HCT116 (cell line): ENCODE data around the gene ADORA1. TPM values are rescaled to one million over a fixed set of nuclear protein-coding genes. Genes with fewer than 3 reads are reported as not detected.

Experiments
- ATAC-seq: fragments of 200-7000 bp; cut with Tn5 transposase; 2 replicates; pipeline ENCODE4 v1.9.1; 2020; ENCODE audit warnings: mild to moderate bottlenecking, moderate library complexity
- BruUV-seq: library from RNA; stranded (reverse); fragments of 400-500 nt; replicated peaks from 2 replicates; lab custom pipeline; 2021; lab: Mats Ljungman, UMichigan
- CTCF ChIA-PET: fragments of 300-600 bp; sonication (Branson Sonifier 250); formaldehyde crosslinking; loops from one replicate; lab custom pipeline; 2021; ENCODE audit warnings: antibody characterized with exemption; lab: Charles Lee
- POLR2A ChIA-PET: fragments of 300-600, 350-600 bp; sonication (Branson Sonifier 250); formaldehyde crosslinking; loops from one replicate; lab custom pipeline; 2021; ENCODE audit warnings: antibody characterized with exemption; lab: Charles Lee
- RAD21 ChIA-PET, 2 experiments: fragments of 300-600 bp; sonication (Branson Sonifier 250); formaldehyde crosslinking; loops; one replicate each; lab custom pipeline; 2023; ENCODE audit warnings: low total read pairs in 2 of 2; ENCODE audit not compliant: uncharacterized antibody in 2 of 2, unreplicated experiment in 2 of 2, low non-redundant PET in 1 of 2; lab: Charles Lee
- DNase-seq: peaks from one replicate; pipeline ENCODE4 v3.0.0-alpha.2; 2010; ENCODE audit warnings: low read depth, low spot score
- H2AFZ ChIP-seq: fragments of 200-600 bp; shearing (Covaris generic), sonication (generic); 2 replicates; pipeline ENCODE4 v1.6.1; 2017; ENCODE audit warnings: low read depth, mixed run types, mixed read lengths, antibody characterized with exemption, low read length; ENCODE audit not compliant: poor library complexity, severe bottlenecking
- H3K27ac ChIP-seq: 2 replicates; pipeline ENCODE4 v1.5.1; 2012; ENCODE audit warnings: low read depth, low read length
- H3K27me3 ChIP-seq: fragments of 200-600 bp; sonication (generic); 2 replicates; pipeline ENCODE4 v1.6.1; 2016; ENCODE audit warnings: mixed run types, low read length, mixed read lengths; ENCODE audit not compliant: insufficient read depth
- H3K36me3 ChIP-seq, 2 experiments: fragments of 200-500 bp in 1 of 2; fragments of 200-600 bp in 1 of 2; sonication (Bioruptor generic) in 1 of 2; sonication (generic) in 1 of 2; 2 replicates each; pipeline versions ENCODE4 v1.5.1 to v1.6.1; 2014 to 2016; ENCODE audit warnings: low read length in 2 of 2, inconsistent platforms in 1 of 2, mixed read lengths in 1 of 2, mixed run types in 1 of 2; ENCODE audit not compliant: insufficient read depth in 2 of 2, control insufficient read depth in 1 of 2
- H3K4me1 ChIP-seq, 2 experiments: fragments of 200-600 bp in 1 of 2; sonication (generic) in 1 of 2; 2 replicates each; pipeline versions ENCODE4 v1.5.1 to v1.6.1; 2012 to 2017; ENCODE audit warnings: low read length in 2 of 2, inconsistent platforms in 1 of 2, mild to moderate bottlenecking in 1 of 2, mixed read lengths in 1 of 2, mixed run types in 1 of 2, moderate library complexity in 1 of 2; ENCODE audit not compliant: insufficient read depth in 2 of 2, control insufficient read depth in 1 of 2
- H3K4me2 ChIP-seq: fragments of 200-600 bp; sonication (generic); 2 replicates; pipeline ENCODE4 v1.6.1; 2017; ENCODE audit warnings: mixed run types, low read length, mixed read lengths
- H3K4me3 ChIP-seq, 2 experiments: fragments of 200-600 bp in 1 of 2; sonication (generic) in 1 of 2; replicated peaks in 1 of 2; 2 replicates each; pipeline ENCODE4 v1.5.1; 2011 to 2016; ENCODE audit warnings: low read length in 2 of 2, control low read depth in 1 of 2, low read depth in 1 of 2, mild to moderate bottlenecking in 1 of 2, mixed read lengths in 1 of 2, mixed run types in 1 of 2
- H3K79me2 ChIP-seq: fragments of 200-600 bp; sonication (generic); 2 replicates; pipeline ENCODE4 v1.6.1; 2017; ENCODE audit warnings: mild to moderate bottlenecking, mixed run types, low read length, moderate library complexity, mixed read lengths; ENCODE audit not compliant: insufficient read depth
- H3K9ac ChIP-seq: fragments of 200-600 bp; sonication (generic); 2 replicates; pipeline ENCODE4 v1.6.1; 2016; ENCODE audit warnings: low read length, mixed read lengths
- H3K9me2 ChIP-seq: fragments of 200-600 bp; sonication (generic), shearing (Covaris generic); 2 replicates; pipeline ENCODE4 v1.6.1; 2017; ENCODE audit warnings: mixed run types, mild to moderate bottlenecking, moderate library complexity; ENCODE audit not compliant: insufficient read depth
- H3K9me3 ChIP-seq, 2 experiments: fragments of 200-500 bp in 1 of 2; fragments of 200-600 bp in 1 of 2; sonication (Bioruptor generic) in 1 of 2; sonication (generic) in 1 of 2; 2 replicates each; pipeline ENCODE4 v1.6.1; 2014 to 2017; ENCODE audit warnings: low read length in 2 of 2, mixed read lengths in 2 of 2, inconsistent platforms in 1 of 2, low read depth in 1 of 2, mild to moderate bottlenecking in 1 of 2, mixed run types in 1 of 2, moderate library complexity in 1 of 2; ENCODE audit not compliant: control insufficient read depth in 1 of 2, insufficient read depth in 1 of 2
- H4K20me1 ChIP-seq: fragments of 200-600 bp; sonication (generic), shearing (Covaris generic); 2 replicates; pipeline ENCODE4 v1.6.1; 2017; ENCODE audit warnings: mixed run types, mild to moderate bottlenecking, moderate library complexity; ENCODE audit not compliant: insufficient read depth
- CEBPB ChIP-seq: IDR thresholded peaks from 2 replicates; pipeline ENCODE4 v1.6.1; 2012; ENCODE audit warnings: low read depth
- EGR1 ChIP-seq: IDR thresholded peaks from 2 replicates; pipeline ENCODE4 v1.6.1; 2012; ENCODE audit warnings: low read depth
- ELF1 ChIP-seq: IDR thresholded peaks from 2 replicates; pipeline ENCODE4 v1.6.1; 2012; ENCODE audit warnings: low read depth, borderline replicate concordance
- EZH2 ChIP-seq: fragments of 200-600 bp; sonication (generic); IDR thresholded peaks from 2 replicates; pipeline ENCODE4 v1.6.1; 2017; ENCODE audit warnings: antibody characterized with exemption, mixed run types
- FOSL1 ChIP-seq: IDR thresholded peaks from 2 replicates; pipeline ENCODE4 v1.6.1; 2012; ENCODE audit warnings: low read depth
- JUND ChIP-seq: IDR thresholded peaks from 2 replicates; pipeline ENCODE4 v1.6.1; 2012
- RAD21 ChIP-seq: IDR thresholded peaks from 2 replicates; pipeline ENCODE4 v1.6.1; 2012; ENCODE audit warnings: low read depth, mild to moderate bottlenecking
- SIN3A ChIP-seq: IDR thresholded peaks from 2 replicates; pipeline ENCODE4 v1.6.1; 2012; ENCODE audit warnings: low read depth
- SP1 ChIP-seq: IDR thresholded peaks from 2 replicates; pipeline ENCODE4 v1.6.1; 2012; ENCODE audit warnings: low read depth
- TCF7L2 ChIP-seq: IDR thresholded peaks from 2 replicates; pipeline ENCODE4 v1.7.0; 2011; ENCODE audit warnings: borderline replicate concordance, inconsistent platforms; ENCODE audit not compliant: insufficient read depth, insufficient read length; ENCODE audit errors: extremely low read depth
- YY1 ChIP-seq: IDR thresholded peaks from 2 replicates; pipeline ENCODE4 v1.6.1; 2011; ENCODE audit warnings: low read length, low read depth, moderate library complexity, mild to moderate bottlenecking; ENCODE audit not compliant: insufficient replicate concordance; ENCODE audit errors: extremely low read depth
- ZFX ChIP-seq: fragments of 450-650 bp; IDR thresholded peaks from 2 replicates; pipeline ENCODE4 v1.6.1; 2017
- intact Hi-C: fragments of 100-400 bp; cut with micrococcal nuclease; formaldehyde crosslinking; loops from 2 replicates; pipeline ENCODE4 v1.10.0; 2022
- total RNA-seq: library from RNA; stranded (reverse); gene quantifications from one replicate; pipeline ENCODE4 v1.2.1, GENCODE V29; 2021; ENCODE audit not compliant: unreplicated experiment
- TF ChIP-seq, protein P1 (sequence below): IDR thresholded peaks from 2 replicates; pipeline ENCODE4 v1.6.1; 2012
- TF ChIP-seq, protein P2 (sequence below): IDR thresholded peaks from 2 replicates; pipeline ENCODE4 v1.6.1; 2012
- TF ChIP-seq, protein P3 (sequence below): IDR thresholded peaks from 2 replicates; pipeline ENCODE4 v1.6.1; 2012; ENCODE audit warnings: low read depth
- TF ChIP-seq, protein P4 (sequence below), 3 experiments: fragments of 200-600 bp in 1 of 3; sonication (generic) in 1 of 3; IDR thresholded peaks in 2 of 3; conservative IDR thresholded peaks in 1 of 3; 2 replicates each; pipeline ENCODE4 v1.5.1; 2012 to 2017; ENCODE audit warnings: low read depth in 2 of 3, low read length in 2 of 3, antibody characterized with exemption in 1 of 3, borderline replicate concordance in 1 of 3, control low read depth in 1 of 3, mild to moderate bottlenecking in 1 of 3, mixed read lengths in 1 of 3, mixed run types in 1 of 3, moderate library complexity in 1 of 3; ENCODE audit not compliant: insufficient read depth in 1 of 3

ADORA1 gene
- total RNA-seq, 1 experiment from 2014 or later, result 2.8 TPM

DNA sequence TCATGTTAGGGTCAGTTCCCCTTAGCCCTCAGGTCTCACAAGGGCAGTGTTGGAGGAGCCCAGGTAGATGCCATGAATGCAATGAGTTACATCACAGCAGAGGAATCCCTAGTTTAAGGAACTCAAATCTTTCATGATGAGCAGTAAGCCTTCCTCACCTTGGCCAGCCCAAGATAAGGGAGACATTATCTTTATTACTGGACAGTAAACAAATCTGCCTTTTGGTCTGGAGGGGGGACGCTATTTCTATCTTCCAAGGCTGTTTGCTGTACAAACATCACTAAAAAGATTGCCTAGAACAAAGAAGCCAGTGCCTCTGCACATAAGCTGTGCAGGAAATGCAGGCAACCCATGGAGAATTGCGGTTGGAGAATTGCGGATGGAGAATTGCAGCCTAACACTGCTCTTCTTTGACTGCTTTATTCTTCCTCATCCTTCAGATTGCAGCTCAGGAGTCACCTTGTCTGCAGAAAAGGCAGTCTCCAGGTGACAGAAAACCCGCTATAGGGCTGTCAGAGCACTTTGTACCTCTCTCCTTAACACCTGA is 61.2 kb downstream of the ADORA1 start:
- no peak overlapping the region for H3K9ac ChIP-seq
- DNase-seq, result no peak
- H3K27ac ChIP-seq, result no peak overlapping the region
- H4K20me1 ChIP-seq, result no peaks in the 10 kb centered on the region
- ChIA-PET POLR2A (no interaction called here), CTCF (no interaction called here), RAD21 (no interaction called here)
- H3K4me3 ChIP-seq, result no peak overlapping the region
- no peak for ATAC-seq
- intact Hi-C loops, result no loop called here
- no peaks in the 10 kb centered on the region for H3K36me3 ChIP-seq
- no peaks in the 10 kb centered on the region for H3K9me3 ChIP-seq
- no peaks in the 10 kb centered on the region for H3K27me3 ChIP-seq
- BruUV-seq, result no TSS peak
- no peaks in the 10 kb centered on the region for H3K9me2 ChIP-seq
- no peak overlapping the region for H3K4me2 ChIP-seq
- no peak for TF ChIP-seq TCF7L2
- TF ChIP-seq SIN3A, result no peak
- no peak for TF ChIP-seq RAD21
- TF ChIP-seq, protein P1, sequence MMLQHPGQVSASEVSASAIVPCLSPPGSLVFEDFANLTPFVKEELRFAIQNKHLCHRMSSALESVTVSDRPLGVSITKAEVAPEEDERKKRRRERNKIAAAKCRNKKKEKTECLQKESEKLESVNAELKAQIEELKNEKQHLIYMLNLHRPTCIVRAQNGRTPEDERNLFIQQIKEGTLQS, result no peak
- TF ChIP-seq, all 23 proteins: peak for 0
- Histone ChIP-seq H3K79me2 (no peaks in the 10 kb centered on the region), H2AFZ (no peak overlapping the region), H3K4me1 (peaks cover 0 to 24% of the 10 kb centered on the region in 2 experiments; a peak in 2 of 4 replicates)

DNA sequence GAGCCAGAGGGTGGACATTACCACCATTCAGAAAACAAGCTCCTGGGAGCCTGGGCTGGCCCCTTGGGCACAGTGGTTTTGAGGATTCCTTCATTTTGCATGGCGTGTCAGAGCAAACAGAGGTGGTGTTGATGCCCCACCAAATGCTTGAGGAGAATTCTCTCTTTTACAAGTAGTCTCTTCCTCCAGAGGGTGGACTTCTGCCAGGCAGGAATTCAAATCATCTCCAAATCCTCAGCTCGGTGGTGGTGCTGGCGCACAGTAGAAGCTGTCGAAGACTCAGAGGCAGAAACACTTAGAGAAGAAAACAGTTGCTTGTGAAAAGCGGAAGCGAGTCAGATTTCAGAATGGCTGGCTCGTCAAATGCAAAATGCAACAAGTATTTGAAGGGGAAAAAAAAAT is 62.4 kb downstream of the ADORA1 start:
- ChIA-PET CTCF (interaction anchor here (1.3 kb wide), 1 partner anchor 64 kb away, joined by 3 read pairs; no protein-coding TSS in a partner anchor), RAD21 (no interaction called here)
- intact Hi-C loops, result no loop called here
- TF ChIP-seq JUND (no peak), EGR1 (no peak), SP1 (no peak), ZFX (no peak), ELF1 (no peak), EZH2 (no peak), FOSL1 (no peak), CEBPB (no peak), YY1 (no peak)
- TF ChIP-seq, protein P1, result no peak
- TF ChIP-seq, protein P2, sequence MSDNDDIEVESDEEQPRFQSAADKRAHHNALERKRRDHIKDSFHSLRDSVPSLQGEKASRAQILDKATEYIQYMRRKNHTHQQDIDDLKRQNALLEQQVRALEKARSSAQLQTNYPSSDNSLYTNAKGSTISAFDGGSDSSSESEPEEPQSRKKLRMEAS, result no peak
- TF ChIP-seq, protein P3, sequence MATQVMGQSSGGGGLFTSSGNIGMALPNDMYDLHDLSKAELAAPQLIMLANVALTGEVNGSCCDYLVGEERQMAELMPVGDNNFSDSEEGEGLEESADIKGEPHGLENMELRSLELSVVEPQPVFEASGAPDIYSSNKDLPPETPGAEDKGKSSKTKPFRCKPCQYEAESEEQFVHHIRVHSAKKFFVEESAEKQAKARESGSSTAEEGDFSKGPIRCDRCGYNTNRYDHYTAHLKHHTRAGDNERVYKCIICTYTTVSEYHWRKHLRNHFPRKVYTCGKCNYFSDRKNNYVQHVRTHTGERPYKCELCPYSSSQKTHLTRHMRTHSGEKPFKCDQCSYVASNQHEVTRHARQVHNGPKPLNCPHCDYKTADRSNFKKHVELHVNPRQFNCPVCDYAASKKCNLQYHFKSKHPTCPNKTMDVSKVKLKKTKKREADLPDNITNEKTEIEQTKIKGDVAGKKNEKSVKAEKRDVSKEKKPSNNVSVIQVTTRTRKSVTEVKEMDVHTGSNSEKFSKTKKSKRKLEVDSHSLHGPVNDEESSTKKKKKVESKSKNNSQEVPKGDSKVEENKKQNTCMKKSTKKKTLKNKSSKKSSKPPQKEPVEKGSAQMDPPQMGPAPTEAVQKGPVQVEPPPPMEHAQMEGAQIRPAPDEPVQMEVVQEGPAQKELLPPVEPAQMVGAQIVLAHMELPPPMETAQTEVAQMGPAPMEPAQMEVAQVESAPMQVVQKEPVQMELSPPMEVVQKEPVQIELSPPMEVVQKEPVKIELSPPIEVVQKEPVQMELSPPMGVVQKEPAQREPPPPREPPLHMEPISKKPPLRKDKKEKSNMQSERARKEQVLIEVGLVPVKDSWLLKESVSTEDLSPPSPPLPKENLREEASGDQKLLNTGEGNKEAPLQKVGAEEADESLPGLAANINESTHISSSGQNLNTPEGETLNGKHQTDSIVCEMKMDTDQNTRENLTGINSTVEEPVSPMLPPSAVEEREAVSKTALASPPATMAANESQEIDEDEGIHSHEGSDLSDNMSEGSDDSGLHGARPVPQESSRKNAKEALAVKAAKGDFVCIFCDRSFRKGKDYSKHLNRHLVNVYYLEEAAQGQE, result no peak
- TF ChIP-seq, protein P4, sequence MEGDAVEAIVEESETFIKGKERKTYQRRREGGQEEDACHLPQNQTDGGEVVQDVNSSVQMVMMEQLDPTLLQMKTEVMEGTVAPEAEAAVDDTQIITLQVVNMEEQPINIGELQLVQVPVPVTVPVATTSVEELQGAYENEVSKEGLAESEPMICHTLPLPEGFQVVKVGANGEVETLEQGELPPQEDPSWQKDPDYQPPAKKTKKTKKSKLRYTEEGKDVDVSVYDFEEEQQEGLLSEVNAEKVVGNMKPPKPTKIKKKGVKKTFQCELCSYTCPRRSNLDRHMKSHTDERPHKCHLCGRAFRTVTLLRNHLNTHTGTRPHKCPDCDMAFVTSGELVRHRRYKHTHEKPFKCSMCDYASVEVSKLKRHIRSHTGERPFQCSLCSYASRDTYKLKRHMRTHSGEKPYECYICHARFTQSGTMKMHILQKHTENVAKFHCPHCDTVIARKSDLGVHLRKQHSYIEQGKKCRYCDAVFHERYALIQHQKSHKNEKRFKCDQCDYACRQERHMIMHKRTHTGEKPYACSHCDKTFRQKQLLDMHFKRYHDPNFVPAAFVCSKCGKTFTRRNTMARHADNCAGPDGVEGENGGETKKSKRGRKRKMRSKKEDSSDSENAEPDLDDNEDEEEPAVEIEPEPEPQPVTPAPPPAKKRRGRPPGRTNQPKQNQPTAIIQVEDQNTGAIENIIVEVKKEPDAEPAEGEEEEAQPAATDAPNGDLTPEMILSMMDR (IDR thresholded peaks at IDR 0.05 in 2 of 3, conservative IDR thresholded peaks at IDR 0.05 in 1 of 3; ENCODE audit: borderline replicate concordance in 1 of 3, insufficient read depth in 1 of 3, low read depth in 2 of 3, low read length in 2 of 3), result no peak

More for the DNA sequence above, 62.4 kb downstream of the ADORA1 start:
- Histone ChIP-seq H3K36me3 (no peaks in the 10 kb centered on the region), H3K9ac (no peak overlapping the region), H2AFZ (no peak overlapping the region), H3K4me3 (no peak overlapping the region), H3K27ac (no peak overlapping the region), H3K79me2 (no peaks in the 10 kb centered on the region), H3K4me1 (peaks cover 0 to 21% of the 10 kb centered on the region in 2 experiments; a peak in 2 of 4 replicates), H3K9me2 (no peaks in the 10 kb centered on the region), H4K20me1 (no peaks in the 10 kb centered on the region), H3K27me3 (no peaks in the 10 kb centered on the region), H3K4me2 (no peak overlapping the region), H3K9me3 (no peaks in the 10 kb centered on the region)
- DNase-seq (no peak), ATAC-seq (no peak)
- no TSS peak for BruUV-seq
- POLR2A ChIA-PET, result no interaction called here
